ENCODE measurements around the gene CIB4. TPM values are rescaled to one million over a fixed set of nuclear protein-coding genes. Genes with fewer than 3 reads are reported as not detected.

CIB4 gene
- total RNA-seq (2016; rRNA removed; fragmentation: Illumina TruSeq; extraction: Trizol) (not detected in 2 replicates), polyA plus RNA-seq (2011; rRNA removed) (not detected in 2 replicates), polyA minus RNA-seq (2011; rRNA and poly(A)+ RNA removed; ENCODE audit: low replicate concordance) (not detected in 2 replicates), Bru-seq, nascent RNA (not detected), BruChase-seq, experiment 1, labeled RNA remaining after a 6-hour chase (not detected), BruChase-seq, experiment 2, labeled RNA remaining after a 2-hour chase (not detected)
- not detected in 2 replicates for total RNA-seq (2016; cell fraction: cytosol; rRNA removed; fragmentation: Illumina TruSeq; extraction: Trizol; ENCODE audit: low read depth)
- not detected in 2 replicates for total RNA-seq (2016; cell fraction: insoluble cytoplasmic fraction; rRNA removed; fragmentation: Illumina TruSeq; extraction: Trizol)
- total RNA-seq (2016; cell fraction: membrane; rRNA removed; fragmentation: Illumina TruSeq; extraction: Trizol): not detected in 2 replicates
- not detected in 2 replicates for total RNA-seq (2016; cell fraction: nucleus; rRNA removed; fragmentation: Illumina TruSeq; extraction: Trizol)
- not detected in 2 replicates for polyA plus RNA-seq (2011; cell fraction: cytosol; rRNA removed)
- polyA plus RNA-seq (2011; cell fraction: nucleus; rRNA removed): not detected in 2 replicates
- not detected in 2 replicates for polyA plus RNA-seq (2012)
- not detected in 2 replicates for polyA plus RNA-seq (2016; cell fraction: cytosol; fragmentation: Illumina TruSeq; extraction: Trizol; ENCODE audit: low read depth)
- polyA plus RNA-seq (2016; cell fraction: insoluble cytoplasmic fraction; fragmentation: Illumina TruSeq; extraction: Trizol; ENCODE audit: low read depth): not detected in 2 replicates
- not detected in 2 replicates for polyA plus RNA-seq (2016; cell fraction: membrane; fragmentation: Illumina TruSeq; extraction: Trizol; ENCODE audit: low read depth)
- polyA plus RNA-seq (2016; cell fraction: nucleus; fragmentation: Illumina TruSeq; extraction: Trizol; ENCODE audit: insufficient read depth, low read depth): not detected in 2 replicates
- polyA minus RNA-seq (2011; cell fraction: cytosol; rRNA and poly(A)+ RNA removed): not detected in 2 replicates
- polyA minus RNA-seq (2011; cell fraction: nucleus; rRNA and poly(A)+ RNA removed): not detected in 2 replicates
- long read RNA-seq, experiment 1: 0 reads
- long read RNA-seq, experiment 2: 0 reads

DNA sequence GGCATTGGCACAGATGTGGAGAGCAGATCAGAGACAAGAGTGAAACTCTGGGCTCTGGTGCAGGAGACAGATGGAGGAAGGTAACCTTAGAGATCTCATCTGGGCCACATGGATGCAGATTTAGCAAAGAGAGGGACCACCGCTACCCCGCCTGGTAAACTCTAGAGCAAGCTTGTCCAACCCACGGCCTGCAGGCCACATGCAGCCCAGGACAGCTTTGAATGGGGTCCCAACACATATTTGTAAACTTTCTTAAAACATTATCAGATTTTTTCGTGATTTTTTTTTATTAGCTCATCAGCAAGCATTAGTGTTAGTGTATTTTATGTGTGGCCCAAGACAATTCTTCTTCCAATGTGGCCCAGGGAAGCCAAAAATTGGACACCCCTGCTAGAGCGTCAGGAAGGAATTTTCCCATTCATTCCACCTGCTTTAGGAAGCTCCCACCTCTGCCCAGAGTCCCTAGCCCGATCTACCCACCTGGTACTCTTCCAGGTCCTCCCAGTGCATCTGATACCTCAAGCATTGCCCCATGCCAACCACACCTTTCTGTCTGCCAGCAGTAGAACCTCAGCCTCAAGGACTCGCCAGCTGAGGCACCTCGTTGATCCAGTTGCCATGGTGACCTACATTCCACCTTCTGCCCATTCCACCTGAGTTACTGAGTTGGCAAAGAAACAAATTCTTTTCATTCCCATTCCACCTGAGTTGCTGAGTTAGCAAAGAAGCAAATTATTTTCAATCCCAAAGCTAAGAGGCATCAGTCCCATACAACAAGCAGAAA, at the start of gene CIB4:
Gene CIB4, minus strand, starts transcription at position 586 of the 784 bp plus-strand sequence. Its CDS starts 52 bp downstream, at position 534.
- TF ChIP-seq CEBPB (IDR thresholded peaks at IDR 0.05; ENCODE audit: borderline replicate concordance, low read depth, low read length) (no peak), MAFK (conservative IDR thresholded peaks at IDR 0.05 in 1 of 2, IDR thresholded peaks at IDR 0.05 in 1 of 2; ENCODE audit: low read length in 2 of 2) (peak; percentile 46 to 47; a peak in 3 of 4 replicates), RFX1 (IDR thresholded peaks at IDR 0.05) (peak; percentile 47), ZSCAN9 (CRISPR knock-in tag; IDR thresholded peaks at IDR 0.05; ENCODE audit: borderline replicate concordance) (no peak), ZNF263 (CRISPR knock-in tag; IDR thresholded peaks at IDR 0.05) (no peak), ZNF674 (CRISPR knock-in tag; IDR thresholded peaks at IDR 0.05; ENCODE audit: low read depth) (no peak), RFXANK (CRISPR knock-in tag; IDR thresholded peaks at IDR 0.05) (no peak), ZNF430 (CRISPR knock-in tag; IDR thresholded peaks at IDR 0.05) (no peak), NCOR1 (IDR thresholded peaks at IDR 0.05; ENCODE audit: borderline replicate concordance, low read length) (no peak), PITX1 (CRISPR knock-in tag; IDR thresholded peaks at IDR 0.05) (no peak), MAFF (IDR thresholded peaks at IDR 0.05; ENCODE audit: low read depth, low read length) (peak; percentile 46), ZNF441 (CRISPR knock-in tag; IDR thresholded peaks at IDR 0.05; ENCODE audit: borderline replicate concordance) (no peak), ZKSCAN5 (CRISPR knock-in tag; IDR thresholded peaks at IDR 0.05) (no peak), BORCS8-MEF2B (CRISPR knock-in tag; IDR thresholded peaks at IDR 0.05) (no peak), WIZ (CRISPR knock-in tag; IDR thresholded peaks at IDR 0.05) (no peak)
- TF ChIP-seq, protein P1, sequence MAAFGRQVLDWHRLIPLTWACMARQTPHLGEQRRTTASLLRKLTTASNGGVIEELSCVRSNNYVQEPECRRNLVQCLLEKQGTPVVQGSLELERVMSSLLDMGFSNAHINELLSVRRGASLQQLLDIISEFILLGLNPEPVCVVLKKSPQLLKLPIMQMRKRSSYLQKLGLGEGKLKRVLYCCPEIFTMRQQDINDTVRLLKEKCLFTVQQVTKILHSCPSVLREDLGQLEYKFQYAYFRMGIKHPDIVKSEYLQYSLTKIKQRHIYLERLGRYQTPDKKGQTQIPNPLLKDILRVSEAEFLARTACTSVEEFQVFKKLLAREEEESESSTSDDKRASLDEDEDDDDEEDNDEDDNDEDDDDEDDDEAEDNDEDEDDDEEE (CRISPR knock-in tag; IDR thresholded peaks at IDR 0.05): no peak
- TF ChIP-seq, protein P2, sequence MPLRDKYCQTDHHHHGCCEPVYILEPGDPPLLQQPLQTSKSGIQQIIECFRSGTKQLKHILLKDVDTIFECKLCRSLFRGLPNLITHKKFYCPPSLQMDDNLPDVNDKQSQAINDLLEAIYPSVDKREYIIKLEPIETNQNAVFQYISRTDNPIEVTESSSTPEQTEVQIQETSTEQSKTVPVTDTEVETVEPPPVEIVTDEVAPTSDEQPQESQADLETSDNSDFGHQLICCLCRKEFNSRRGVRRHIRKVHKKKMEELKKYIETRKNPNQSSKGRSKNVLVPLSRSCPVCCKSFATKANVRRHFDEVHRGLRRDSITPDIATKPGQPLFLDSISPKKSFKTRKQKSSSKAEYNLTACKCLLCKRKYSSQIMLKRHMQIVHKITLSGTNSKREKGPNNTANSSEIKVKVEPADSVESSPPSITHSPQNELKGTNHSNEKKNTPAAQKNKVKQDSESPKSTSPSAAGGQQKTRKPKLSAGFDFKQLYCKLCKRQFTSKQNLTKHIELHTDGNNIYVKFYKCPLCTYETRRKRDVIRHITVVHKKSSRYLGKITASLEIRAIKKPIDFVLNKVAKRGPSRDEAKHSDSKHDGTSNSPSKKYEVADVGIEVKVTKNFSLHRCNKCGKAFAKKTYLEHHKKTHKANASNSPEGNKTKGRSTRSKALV (CRISPR knock-in tag; IDR thresholded peaks at IDR 0.05): no peak
- TF ChIP-seq, protein P3, sequence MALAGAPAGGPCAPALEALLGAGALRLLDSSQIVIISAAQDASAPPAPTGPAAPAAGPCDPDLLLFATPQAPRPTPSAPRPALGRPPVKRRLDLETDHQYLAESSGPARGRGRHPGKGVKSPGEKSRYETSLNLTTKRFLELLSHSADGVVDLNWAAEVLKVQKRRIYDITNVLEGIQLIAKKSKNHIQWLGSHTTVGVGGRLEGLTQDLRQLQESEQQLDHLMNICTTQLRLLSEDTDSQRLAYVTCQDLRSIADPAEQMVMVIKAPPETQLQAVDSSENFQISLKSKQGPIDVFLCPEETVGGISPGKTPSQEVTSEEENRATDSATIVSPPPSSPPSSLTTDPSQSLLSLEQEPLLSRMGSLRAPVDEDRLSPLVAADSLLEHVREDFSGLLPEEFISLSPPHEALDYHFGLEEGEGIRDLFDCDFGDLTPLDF (CRISPR knock-in tag; IDR thresholded peaks at IDR 0.05): no peak
- in situ Hi-C loops (cut with HindIII; ENCODE audit: extremely low pct_ligation_motif_present, low pct_unique_long_range_greater_than_20kb) (no loop called here), intact Hi-C loops (cut with micrococcal nuclease; ENCODE audit: unreplicated experiment) (no loop called here)
- no peaks in the 10 kb centered on the region for H3K36me3 ChIP-seq (replicated peaks in 1 of 2; ENCODE audit: control insufficient read depth in 1 of 2, insufficient read depth in 2 of 2, low read length in 2 of 2)
- CTCF ChIA-PET (ENCODE audit: low intra/inter-chr PET ratio, low total read pairs): no interaction called here
- no peak within 1 kb of the TSS for H3K27ac ChIP-seq (ENCODE audit: extremely low read length, insufficient read depth, low read length)
- 29% methylated on average over 8 of the region's 8 CpGs for WGBS (ENCODE audit: low lambda C conversion rate)
- no peak within 1 kb of the TSS for H2AFZ ChIP-seq (ENCODE audit: low read length)
- H3K9ac ChIP-seq (ENCODE audit: insufficient read depth, low read depth, low read length): no peak within 1 kb of the TSS
- no peaks in the 10 kb centered on the region; the same call in 1 of the 2 replicates for H4K20me1 ChIP-seq (ENCODE audit: insufficient read depth, low read length)
- H3K4me3 ChIP-seq (replicated peaks in 1 of 3; ENCODE audit: insufficient read depth in 1 of 3, low read depth in 2 of 3, low read length in 3 of 3): no peak within 1 kb of the TSS
- no peaks in the 10 kb centered on the region for H3K79me2 ChIP-seq (ENCODE audit: insufficient read depth, low read length)
- ATAC-seq (no peak), FAIRE-seq (no peak), DNase-seq (ENCODE audit: low spot score) (no peak)
- no peaks in the 10 kb centered on the region for H3K4me1 ChIP-seq (ENCODE audit: insufficient read depth, low read length)
- H3K27me3 ChIP-seq (ENCODE audit: control insufficient read depth in 1 of 2, insufficient read depth in 2 of 2, low read length in 2 of 2): peaks cover 3 to 66% of the 10 kb centered on the region in 2 experiments; a peak in 3 of 5 replicates
- no peaks in the 10 kb centered on the region for H3K9me3 ChIP-seq (ENCODE audit: low read length)
- BruUV-seq (replicated peaks): no TSS peak
- POLR2A ChIA-PET: no interaction called here
- H3K4me2 ChIP-seq (ENCODE audit: low read depth, low read length): no peak within 1 kb of the TSS

Data from HepG2 (cell line).